Measurements from ENCODE around the gene MICAL1. TPM values are rescaled to one million over a fixed set of nuclear protein-coding genes. Genes with fewer than 3 reads are reported as not detected.

Gene MICAL1
- total RNA-seq, 1 donor: 26.1 TPM

DNA sequence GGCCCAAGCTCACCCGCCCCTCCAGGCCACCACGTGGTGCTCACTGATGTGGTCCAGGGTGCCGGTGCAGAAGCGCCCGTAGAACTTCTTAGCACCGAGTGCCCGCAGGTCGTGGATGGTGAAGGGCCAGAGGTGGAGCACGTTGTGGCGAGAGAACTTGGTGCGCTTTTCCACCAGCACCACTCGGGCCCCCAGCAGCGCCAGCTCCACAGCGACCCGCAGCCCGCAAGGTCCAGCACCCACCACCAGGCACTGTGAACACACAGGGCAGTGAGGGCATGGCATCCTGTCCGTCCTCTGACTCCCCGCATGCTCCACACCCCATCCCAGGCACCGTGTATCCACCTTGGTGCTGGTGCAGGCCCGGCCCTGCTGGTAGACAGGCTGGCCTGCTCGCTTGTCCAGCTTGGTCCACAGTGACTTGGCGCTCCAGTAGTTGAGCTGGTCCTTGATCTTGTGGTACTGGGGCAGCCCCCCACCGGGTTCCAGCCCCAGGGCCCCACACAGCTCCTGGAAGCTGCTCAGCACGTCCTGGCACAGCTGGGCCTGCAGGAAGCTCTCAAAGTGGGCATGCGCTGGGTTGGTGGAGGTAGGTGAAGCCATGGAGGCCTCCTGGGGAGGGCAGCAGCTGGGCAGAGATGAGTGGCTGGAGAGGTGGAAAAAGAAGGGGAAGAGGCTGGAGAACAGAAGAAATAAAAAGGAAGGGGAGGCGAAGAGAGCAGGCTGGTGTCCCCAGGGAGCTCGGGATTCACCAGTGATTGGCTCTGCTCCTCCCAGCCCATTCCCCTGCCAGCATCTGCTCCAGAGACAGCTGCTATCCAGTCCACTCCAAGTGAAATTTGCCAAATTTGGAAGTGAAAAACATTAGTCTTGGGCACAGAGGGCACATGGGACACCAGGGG, 1.7 kb downstream of the MICAL1 start:
- no peaks in the 10 kb centered on the region for H3K9me3 ChIP-seq (ENCODE audit: low read depth, low read length)
- H3K27ac ChIP-seq (ENCODE audit: low read depth, low read length): no peak overlapping the region
- peaks cover 4% of the 10 kb centered on the region for H3K4me1 ChIP-seq (ENCODE audit: insufficient read depth, low read length)
- H2AFZ ChIP-seq (ENCODE audit: low read length): no peak overlapping the region
- TF ChIP-seq, protein P1, sequence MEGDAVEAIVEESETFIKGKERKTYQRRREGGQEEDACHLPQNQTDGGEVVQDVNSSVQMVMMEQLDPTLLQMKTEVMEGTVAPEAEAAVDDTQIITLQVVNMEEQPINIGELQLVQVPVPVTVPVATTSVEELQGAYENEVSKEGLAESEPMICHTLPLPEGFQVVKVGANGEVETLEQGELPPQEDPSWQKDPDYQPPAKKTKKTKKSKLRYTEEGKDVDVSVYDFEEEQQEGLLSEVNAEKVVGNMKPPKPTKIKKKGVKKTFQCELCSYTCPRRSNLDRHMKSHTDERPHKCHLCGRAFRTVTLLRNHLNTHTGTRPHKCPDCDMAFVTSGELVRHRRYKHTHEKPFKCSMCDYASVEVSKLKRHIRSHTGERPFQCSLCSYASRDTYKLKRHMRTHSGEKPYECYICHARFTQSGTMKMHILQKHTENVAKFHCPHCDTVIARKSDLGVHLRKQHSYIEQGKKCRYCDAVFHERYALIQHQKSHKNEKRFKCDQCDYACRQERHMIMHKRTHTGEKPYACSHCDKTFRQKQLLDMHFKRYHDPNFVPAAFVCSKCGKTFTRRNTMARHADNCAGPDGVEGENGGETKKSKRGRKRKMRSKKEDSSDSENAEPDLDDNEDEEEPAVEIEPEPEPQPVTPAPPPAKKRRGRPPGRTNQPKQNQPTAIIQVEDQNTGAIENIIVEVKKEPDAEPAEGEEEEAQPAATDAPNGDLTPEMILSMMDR (IDR thresholded peaks at IDR 0.05; ENCODE audit: extremely low read depth, low read depth, low read length): no peak
- peaks cover 4% of the 10 kb centered on the region for H3K36me3 ChIP-seq (ENCODE audit: insufficient read depth, low read length)
- H3K4me2 ChIP-seq (ENCODE audit: insufficient read depth, low read length): no peak overlapping the region
- no peaks in the 10 kb centered on the region for H3K27me3 ChIP-seq (ENCODE audit: insufficient read depth, low read length)
- DNase-seq (ENCODE audit: insufficient read length, low spot score, missing footprints): no peak
- H4K20me1 ChIP-seq (ENCODE audit: insufficient read depth, low read length): no peaks in the 10 kb centered on the region
- H3K4me3 ChIP-seq (ENCODE audit: insufficient read depth, low read length): no peak overlapping the region
- H3K79me2 ChIP-seq (ENCODE audit: insufficient read depth, low read length): no peaks in the 10 kb centered on the region

DNA sequence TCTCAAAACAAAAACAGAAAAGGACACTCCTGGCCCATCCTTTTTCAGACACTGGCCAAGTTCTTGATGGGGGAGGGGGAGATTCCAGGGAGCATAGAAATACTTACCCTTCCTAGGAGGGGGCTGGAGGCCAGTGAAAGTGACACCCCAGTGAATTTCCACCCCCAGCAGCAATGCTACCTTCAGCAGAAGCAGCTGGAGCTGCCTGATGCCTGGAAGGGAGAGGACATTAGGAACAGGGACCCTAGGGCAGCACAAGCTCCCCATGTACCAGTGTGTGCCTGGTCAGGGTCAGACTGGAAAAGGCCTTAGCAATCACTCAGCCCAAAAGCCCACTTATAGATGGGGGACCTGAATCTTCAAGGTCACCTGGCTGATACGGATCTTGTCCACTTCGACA, 2.4 kb downstream of the MICAL1 start:
- Histone ChIP-seq H3K9me3 (ENCODE audit: low read depth, low read length) (no peaks in the 10 kb centered on the region), H4K20me1 (ENCODE audit: insufficient read depth, low read length) (no peaks in the 10 kb centered on the region), H3K36me3 (ENCODE audit: insufficient read depth, low read length) (peaks cover 4% of the 10 kb centered on the region), H3K4me1 (ENCODE audit: insufficient read depth, low read length) (peaks cover 4% of the 10 kb centered on the region), H2AFZ (ENCODE audit: low read length) (no peak overlapping the region), H3K27ac (ENCODE audit: low read depth, low read length) (no peak overlapping the region), H3K4me3 (ENCODE audit: insufficient read depth, low read length) (no peak overlapping the region), H3K27me3 (ENCODE audit: insufficient read depth, low read length) (no peaks in the 10 kb centered on the region), H3K79me2 (ENCODE audit: insufficient read depth, low read length) (no peaks in the 10 kb centered on the region), H3K4me2 (ENCODE audit: insufficient read depth, low read length) (no peak overlapping the region)
- peak; percentile 69 for DNase-seq (ENCODE audit: insufficient read length, low spot score, missing footprints)
- TF ChIP-seq, protein P1 (IDR thresholded peaks at IDR 0.05; ENCODE audit: extremely low read depth, low read depth, low read length): no peak

DNA sequence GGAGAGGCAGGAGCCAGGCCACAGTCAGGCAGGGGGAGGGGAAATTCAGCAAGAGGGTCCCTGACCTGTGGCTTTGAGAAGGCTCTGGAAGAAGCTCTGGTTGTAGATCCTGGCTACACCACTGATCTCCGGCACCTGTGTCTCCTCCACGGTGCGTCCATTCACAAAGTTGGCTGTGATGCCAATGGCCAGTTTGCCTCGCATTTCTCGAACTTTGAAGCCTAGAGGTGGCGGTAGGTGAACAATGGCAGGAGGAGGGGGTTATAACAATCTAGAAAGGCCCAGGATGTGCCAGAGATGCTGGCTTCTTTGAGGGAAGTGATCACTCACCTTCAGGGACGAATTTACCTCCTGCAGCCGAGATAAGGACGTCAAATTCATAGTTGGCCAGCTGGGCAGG, 3.4 kb downstream of the MICAL1 start:
- H3K4me3 ChIP-seq (ENCODE audit: insufficient read depth, low read length): no peak overlapping the region
- no peaks in the 10 kb centered on the region for H3K79me2 ChIP-seq (ENCODE audit: insufficient read depth, low read length)
- peak; percentile 73 for DNase-seq (ENCODE audit: insufficient read length, low spot score, missing footprints)
- no peaks in the 10 kb centered on the region for H3K27me3 ChIP-seq (ENCODE audit: insufficient read depth, low read length)
- peaks cover 4% of the 10 kb centered on the region for H3K36me3 ChIP-seq (ENCODE audit: insufficient read depth, low read length)
- H3K4me1 ChIP-seq (ENCODE audit: insufficient read depth, low read length): peaks cover 4% of the 10 kb centered on the region
- H4K20me1 ChIP-seq (ENCODE audit: insufficient read depth, low read length): no peaks in the 10 kb centered on the region
- H3K27ac ChIP-seq (ENCODE audit: low read depth, low read length): no peak overlapping the region
- TF ChIP-seq, protein P1 (IDR thresholded peaks at IDR 0.05; ENCODE audit: extremely low read depth, low read depth, low read length): no peak
- no peak overlapping the region for H3K4me2 ChIP-seq (ENCODE audit: insufficient read depth, low read length)
- no peak overlapping the region for H2AFZ ChIP-seq (ENCODE audit: low read length)
- no peaks in the 10 kb centered on the region for H3K9me3 ChIP-seq (ENCODE audit: low read depth, low read length)

DNA sequence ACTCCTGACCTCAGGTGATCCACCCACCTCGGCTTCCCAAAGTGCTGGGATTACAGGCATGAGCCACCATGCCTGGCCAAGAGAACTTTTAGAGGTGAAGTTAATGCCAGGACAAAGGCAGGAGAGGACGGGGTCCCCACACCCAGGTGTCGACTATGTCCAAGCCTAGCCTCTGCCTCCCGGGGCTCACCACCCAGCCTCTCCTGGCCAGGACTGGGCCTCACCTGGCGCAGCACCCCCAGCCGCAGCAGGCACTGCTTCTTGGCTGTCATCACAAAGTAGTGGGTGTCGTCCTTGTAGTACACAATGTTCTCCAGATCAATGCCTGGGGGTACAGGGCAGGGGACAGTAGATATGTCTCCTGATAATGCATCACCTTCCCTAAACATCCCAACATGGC, 4.2 kb downstream of the MICAL1 start:
- Histone ChIP-seq H3K27ac (ENCODE audit: low read depth, low read length) (no peak overlapping the region), H3K4me2 (ENCODE audit: insufficient read depth, low read length) (no peak overlapping the region), H2AFZ (ENCODE audit: low read length) (no peak overlapping the region), H3K4me3 (ENCODE audit: insufficient read depth, low read length) (no peak overlapping the region), H3K27me3 (ENCODE audit: insufficient read depth, low read length) (no peaks in the 10 kb centered on the region), H3K36me3 (ENCODE audit: insufficient read depth, low read length) (peaks cover 4% of the 10 kb centered on the region), H3K9me3 (ENCODE audit: low read depth, low read length) (no peaks in the 10 kb centered on the region), H3K79me2 (ENCODE audit: insufficient read depth, low read length) (no peaks in the 10 kb centered on the region), H3K4me1 (ENCODE audit: insufficient read depth, low read length) (peaks cover 3% of the 10 kb centered on the region), H4K20me1 (ENCODE audit: insufficient read depth, low read length) (no peaks in the 10 kb centered on the region)
- TF ChIP-seq, protein P1 (IDR thresholded peaks at IDR 0.05; ENCODE audit: extremely low read depth, low read depth, low read length): no peak
- peak; percentile 38 for DNase-seq (ENCODE audit: insufficient read length, low spot score, missing footprints)

Data from osteoblast (primary cell).